Measurements from ENCODE around the gene UTS2B.

DNA sequence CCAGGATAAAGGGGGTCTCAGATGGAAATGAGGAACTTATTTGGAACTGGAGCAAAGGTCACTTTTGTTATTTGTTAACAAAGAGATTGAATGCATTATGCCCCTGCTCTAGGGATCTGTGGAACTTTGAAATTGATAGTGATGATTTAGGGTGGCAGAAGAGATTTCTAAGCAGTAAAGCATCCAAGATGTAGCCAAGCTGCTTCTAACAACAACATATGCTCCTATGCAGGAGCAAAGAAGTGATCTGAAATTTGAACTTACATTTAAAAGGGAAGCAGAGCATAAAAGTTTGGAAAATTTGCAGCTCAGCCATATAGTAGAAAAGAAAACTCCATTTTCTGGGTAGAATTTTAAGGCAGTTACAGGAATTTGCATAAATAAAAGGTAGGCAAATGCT is 31.5 kb downstream of the UTS2B start:
- TF ChIP-seq, protein P1, sequence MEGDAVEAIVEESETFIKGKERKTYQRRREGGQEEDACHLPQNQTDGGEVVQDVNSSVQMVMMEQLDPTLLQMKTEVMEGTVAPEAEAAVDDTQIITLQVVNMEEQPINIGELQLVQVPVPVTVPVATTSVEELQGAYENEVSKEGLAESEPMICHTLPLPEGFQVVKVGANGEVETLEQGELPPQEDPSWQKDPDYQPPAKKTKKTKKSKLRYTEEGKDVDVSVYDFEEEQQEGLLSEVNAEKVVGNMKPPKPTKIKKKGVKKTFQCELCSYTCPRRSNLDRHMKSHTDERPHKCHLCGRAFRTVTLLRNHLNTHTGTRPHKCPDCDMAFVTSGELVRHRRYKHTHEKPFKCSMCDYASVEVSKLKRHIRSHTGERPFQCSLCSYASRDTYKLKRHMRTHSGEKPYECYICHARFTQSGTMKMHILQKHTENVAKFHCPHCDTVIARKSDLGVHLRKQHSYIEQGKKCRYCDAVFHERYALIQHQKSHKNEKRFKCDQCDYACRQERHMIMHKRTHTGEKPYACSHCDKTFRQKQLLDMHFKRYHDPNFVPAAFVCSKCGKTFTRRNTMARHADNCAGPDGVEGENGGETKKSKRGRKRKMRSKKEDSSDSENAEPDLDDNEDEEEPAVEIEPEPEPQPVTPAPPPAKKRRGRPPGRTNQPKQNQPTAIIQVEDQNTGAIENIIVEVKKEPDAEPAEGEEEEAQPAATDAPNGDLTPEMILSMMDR (IDR thresholded peaks at IDR 0.05), result no peak
- no peak for TF ChIP-seq ZFX (IDR thresholded peaks at IDR 0.05; ENCODE audit: borderline replicate concordance)
